ENCODE data around the gene IGFL4.

IGFL4 gene

GRCh38 chr19:46040952-46041500 is at the start of gene IGFL4:
TSS of gene IGFL4 (minus strand) at chr19:46041002. CDS start at chr19:46040962, 40 bp downstream.
- DNase-seq, result no peak

- DNase-seq, result no peak
Measured at GRCh38 chr19:46090444-46090843, 49.6 kb upstream of the IGFL4 start.

- no peak for DNase-seq
Measured at GRCh38 chr19:46089432-46089831, 48.6 kb upstream of the IGFL4 start.

GRCh38 chr19:46088101-46088500 is 47.3 kb upstream of the IGFL4 start:
- no peak for DNase-seq

- DNase-seq, result no peak
Measured at GRCh38 chr19:46085888-46086287, 45.1 kb upstream of the IGFL4 start.

GRCh38 chr19:46082728-46083050 is 41.9 kb upstream of the IGFL4 start:
- DNase-seq, result no peak

- DNase-seq, result peak; percentile 79
Measured at GRCh38 chr19:46081928-46082727, 41.3 kb upstream of the IGFL4 start.

GRCh38 chr19:46080561-46080960 is 39.8 kb upstream of the IGFL4 start:
- DNase-seq, result peak; percentile 51

- no peak for DNase-seq
Measured at GRCh38 chr19:46079576-46079975, 38.8 kb upstream of the IGFL4 start.

- peak; percentile 43 for DNase-seq
Measured at GRCh38 chr19:46078573-46079332, 38.0 kb upstream of the IGFL4 start.

- no peak for DNase-seq
Measured at GRCh38 chr19:46077815-46078167, 37.0 kb upstream of the IGFL4 start.

- peak; percentile 89 for DNase-seq
Measured at GRCh38 chr19:46076951-46077814, 36.4 kb upstream of the IGFL4 start.

GRCh38 chr19:46076031-46076880 is 35.5 kb upstream of the IGFL4 start:
- DNase-seq, result peak; percentile 26

GRCh38 chr19:46073268-46073922 is 32.6 kb upstream of the IGFL4 start:
- DNase-seq, result no peak

GRCh38 chr19:46069806-46070341 is 29.1 kb upstream of the IGFL4 start:
- DNase-seq, result no peak

GRCh38 chr19:46068345-46069258 is 27.8 kb upstream of the IGFL4 start:
- peak; percentile 42 for DNase-seq

GRCh38 chr19:46067691-46068090 is 26.9 kb upstream of the IGFL4 start:
- DNase-seq, result no peak

- no peak for DNase-seq
Measured at GRCh38 chr19:46066471-46066870, 25.7 kb upstream of the IGFL4 start.

GRCh38 chr19:46065486-46066071 is 24.8 kb upstream of the IGFL4 start:
- no peak for DNase-seq

- DNase-seq, result no peak
Measured at GRCh38 chr19:46063201-46063600, 22.4 kb upstream of the IGFL4 start.
